AML-193 (cell line): ENCODE data around the gene DOCK9.

Experiments used
- DNase-seq, 2 experiments: peaks; one replicate each; lab custom pipeline; 2025; lab: John Stamatoyannopoulos, UW

Gene DOCK9

DNA sequence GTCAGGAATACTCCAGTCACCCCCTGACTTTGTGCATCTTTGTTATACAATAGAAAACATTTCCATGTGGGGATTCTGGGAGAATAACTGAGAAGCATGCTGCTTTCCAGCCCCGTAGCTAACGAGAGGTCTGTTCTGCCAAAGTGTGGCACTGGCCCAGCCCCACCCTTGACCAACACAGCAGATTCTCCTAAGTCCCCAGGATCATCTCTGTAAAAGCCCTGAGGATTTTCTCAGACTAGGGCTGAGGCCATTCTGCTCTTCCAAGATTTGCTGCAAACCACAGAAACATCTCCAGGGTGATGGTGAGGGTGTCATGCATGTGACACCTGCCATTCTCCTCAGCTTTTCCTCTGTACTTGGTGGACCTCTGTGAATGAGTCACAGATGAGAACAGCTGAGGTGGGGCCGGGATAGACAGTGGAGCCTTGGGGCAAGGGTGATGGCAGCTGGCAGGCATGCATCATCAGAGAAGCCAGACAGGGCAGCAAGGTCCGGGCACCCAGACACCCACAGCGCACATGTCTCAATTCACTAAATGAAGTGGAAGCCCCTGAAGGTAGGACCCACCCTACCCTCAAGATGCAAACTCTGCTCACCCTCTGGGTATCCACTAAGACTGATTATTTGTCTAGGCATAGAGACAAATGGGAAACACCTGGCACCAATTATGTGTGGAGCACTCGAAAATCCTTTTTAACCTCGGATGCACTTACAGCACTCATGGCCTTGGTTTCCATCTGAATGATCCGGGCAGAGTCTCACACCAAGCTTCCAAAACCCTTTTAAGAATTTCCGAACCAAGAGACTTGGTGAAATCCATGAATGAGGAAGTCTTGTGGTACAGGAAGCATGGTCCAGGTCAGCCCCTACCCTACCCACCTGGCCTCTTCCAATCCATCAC, 20.1 kb upstream of the DOCK9 start:
- DNase-seq, result no peak

GRCh38 chr13:98997011-98997730, 19.3 kb upstream of the DOCK9 start:
- no peak for DNase-seq

GRCh38 chr13:98996046-98996445, 18.2 kb upstream of the DOCK9 start:
- DNase-seq, result no peak

- no peak for DNase-seq
Measured at GRCh38 chr13:98994896-98995295, 17.0 kb upstream of the DOCK9 start.

DNA sequence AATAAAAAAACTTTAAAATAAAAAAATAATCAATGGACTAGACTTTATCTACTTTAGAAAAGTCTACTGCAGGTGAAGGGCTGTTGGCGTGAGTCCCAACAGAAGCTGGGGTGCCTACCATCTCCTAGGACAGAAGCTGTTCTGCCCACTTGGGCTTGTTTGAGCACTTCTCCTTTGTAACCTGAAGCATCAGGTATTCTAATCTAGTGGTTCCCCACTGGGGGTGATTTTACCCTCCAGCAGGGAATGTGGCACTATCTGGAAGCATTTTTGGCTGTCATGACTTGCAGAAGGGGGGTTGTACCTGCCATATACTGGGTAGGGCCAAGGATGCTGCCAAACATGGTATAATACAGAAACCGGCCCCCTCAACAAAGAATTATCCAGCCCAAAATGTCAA, 16.2 kb upstream of the DOCK9 start:
- no peak for DNase-seq

DNA sequence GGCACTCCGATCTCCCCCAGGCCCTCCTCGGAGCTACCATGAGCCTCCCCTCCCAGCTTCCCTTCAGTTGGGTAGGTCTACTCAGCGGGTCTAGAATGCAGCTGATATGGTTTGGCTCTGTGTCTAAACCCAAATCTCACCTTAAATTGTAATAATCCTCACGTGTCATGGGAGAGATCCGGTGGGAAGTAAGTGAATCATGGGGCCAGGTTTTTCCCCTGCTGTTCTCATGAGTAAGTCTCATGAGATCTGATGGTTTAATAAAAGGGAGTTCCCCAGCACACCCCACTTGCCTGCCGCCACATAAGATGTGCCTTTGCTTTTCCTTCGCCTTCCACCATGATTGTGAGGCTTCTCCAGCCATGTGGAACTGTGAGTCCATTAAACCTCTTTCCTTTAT, 14.5 kb upstream of the DOCK9 start:
- DNase-seq, result no peak

GRCh38 chr13:98990701-98991100, 12.8 kb upstream of the DOCK9 start:
- DNase-seq, result no peak

DNA sequence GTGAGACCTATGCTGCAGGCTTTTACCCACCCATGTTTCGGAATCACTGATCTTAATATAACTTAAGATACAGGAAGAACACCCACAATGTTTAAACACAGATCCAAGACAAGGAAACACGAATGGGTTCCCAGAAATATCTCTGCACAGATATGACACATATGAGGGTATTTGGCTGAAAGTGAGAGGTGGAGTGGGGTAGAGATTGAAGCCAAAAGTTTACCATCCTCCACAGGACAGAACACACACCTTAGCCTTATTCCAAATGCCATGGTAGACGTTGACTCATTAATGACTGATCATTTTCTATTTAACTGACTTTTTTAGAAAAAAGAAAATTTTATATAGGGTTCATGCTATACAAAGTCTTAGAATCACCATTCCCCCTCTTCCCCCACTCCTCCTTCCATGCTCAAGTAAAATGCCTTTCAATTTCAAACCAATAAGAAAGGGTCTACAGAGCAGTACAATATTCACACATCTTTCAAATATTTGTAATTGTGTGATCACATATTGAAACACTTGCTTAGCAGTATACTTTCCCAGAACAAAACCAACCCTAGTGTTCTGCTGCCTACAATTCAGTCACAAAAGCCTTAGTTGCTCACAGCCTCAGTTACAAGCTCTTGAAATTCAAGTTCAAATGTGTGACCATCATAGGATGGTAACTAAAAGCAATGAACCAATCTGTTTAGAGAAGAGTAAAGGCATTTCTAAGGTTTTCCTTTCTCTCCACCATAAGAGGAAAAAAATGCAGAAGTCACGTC, 11.8 kb upstream of the DOCK9 start:
- DNase-seq, result no peak

DNA sequence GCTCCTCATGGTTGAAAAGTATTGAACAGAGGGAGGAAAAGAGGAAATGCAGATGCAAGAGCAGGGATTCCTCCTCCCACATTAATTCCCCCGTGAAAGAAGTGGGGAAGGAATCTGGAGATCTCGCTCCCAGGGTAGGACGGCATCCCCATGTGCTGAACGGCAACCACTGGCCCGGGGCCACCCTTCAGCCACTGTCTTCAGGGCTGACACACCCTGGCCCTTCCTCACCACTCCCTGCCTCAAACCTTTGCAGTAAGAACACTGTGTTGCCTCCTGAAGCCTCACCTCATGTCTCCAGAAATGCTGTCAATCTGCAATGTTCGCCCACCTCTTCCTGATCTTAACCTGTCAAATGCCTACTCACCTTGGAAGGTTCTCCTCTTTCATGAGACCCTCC, 10.9 kb upstream of the DOCK9 start:
- DNase-seq, result no peak

DNA sequence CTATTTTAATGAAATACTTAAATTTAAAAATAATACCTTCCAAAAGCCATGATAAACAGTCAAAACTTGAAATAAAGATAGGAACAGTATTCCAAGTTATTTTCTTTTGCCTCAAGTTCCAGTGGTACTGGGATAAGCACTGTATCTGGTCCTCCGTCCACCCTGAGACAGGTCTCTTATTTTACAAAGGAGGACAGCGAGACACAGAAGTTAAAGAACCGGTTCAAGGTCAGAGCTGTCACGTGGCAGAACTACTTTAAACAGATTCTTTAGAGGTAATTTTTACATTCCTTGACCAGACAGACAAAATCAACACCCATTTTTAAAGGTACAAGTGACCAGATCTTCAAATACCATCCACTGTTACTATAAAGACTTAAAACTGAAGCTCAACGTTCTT, 10.4 kb upstream of the DOCK9 start:
- no peak for DNase-seq

DNA sequence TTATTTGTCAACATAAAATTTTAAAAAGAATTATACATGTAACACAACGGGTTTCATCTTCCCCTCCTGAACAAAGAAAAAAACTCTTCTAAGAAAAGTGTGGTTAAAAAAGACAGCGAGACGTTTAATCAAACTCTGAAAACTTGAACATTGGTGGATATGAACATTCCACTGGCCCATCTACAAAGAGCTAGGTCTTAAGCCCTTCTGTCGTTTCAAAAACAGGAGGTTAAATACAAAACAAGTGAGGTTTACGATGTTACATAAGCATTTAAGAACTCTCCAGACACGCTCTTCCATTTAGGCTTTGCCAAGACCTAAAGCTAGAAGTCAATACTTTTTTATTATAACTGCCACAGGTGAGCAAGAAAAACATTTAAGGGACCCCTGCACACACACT, 9.4 kb upstream of the DOCK9 start:
- no peak for DNase-seq

- no peak for DNase-seq
Measured at GRCh38 chr13:98986226-98986846, 8.5 kb upstream of the DOCK9 start.

GRCh38 chr13:98985591-98985990, 7.7 kb upstream of the DOCK9 start:
- DNase-seq, result no peak

- DNase-seq, result no peak
Measured at GRCh38 chr13:98984983-98985382, 7.1 kb upstream of the DOCK9 start.

DNA sequence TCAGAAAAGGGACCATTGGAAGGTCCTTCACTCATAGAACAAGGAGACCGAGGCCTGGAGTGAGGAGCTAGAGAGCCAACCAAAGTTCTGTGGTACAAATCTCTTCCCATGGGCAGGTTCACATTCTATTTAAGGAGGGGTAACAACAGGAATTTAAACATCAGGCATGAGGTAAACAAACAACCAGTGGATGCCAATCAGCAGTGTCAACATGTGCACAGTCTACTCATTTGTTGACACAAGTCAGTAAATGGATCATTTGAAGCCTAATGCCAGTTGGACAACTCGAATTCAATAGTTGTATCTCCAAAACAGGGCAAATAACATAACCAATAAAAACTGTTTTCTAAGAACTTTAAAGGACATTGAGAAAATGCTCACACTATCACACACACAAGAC, 6.3 kb upstream of the DOCK9 start:
- no peak for DNase-seq

GRCh38 chr13:98983182-98983581, 5.3 kb upstream of the DOCK9 start:
- DNase-seq, result no peak

DNA sequence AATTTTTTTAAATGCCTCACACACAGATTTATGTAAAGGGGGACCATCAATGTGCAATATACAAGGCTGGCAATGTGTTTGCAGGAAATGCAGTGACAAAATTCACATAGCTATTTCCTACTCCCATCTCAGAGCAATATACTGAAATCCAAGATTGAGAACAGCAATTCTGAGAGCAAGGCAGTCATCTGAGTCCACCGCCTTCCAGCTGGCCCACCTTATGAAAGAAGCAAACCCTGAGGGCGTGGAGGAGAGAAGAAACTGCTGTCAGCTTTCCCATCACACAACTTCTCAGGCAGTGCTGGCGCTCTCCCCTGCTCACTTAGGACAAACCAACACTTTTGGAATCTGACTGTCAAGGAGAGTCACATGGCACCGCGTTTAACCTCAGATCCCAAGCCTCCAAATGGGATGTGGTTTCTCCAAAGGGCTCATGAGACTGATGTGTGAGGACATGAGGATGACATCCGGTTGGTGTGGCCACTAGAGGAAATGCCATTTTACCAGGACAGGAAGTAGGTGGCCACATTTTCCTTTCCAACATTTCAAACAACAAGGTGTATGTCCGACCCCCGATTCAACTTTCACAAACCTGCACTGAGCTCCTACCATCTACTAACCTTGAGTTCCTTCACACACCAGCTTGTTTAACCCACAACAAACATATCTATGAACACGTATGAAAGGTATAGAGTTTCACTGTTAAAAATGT, 3.7 kb upstream of the DOCK9 start:
- DNase-seq, result no peak

DNA sequence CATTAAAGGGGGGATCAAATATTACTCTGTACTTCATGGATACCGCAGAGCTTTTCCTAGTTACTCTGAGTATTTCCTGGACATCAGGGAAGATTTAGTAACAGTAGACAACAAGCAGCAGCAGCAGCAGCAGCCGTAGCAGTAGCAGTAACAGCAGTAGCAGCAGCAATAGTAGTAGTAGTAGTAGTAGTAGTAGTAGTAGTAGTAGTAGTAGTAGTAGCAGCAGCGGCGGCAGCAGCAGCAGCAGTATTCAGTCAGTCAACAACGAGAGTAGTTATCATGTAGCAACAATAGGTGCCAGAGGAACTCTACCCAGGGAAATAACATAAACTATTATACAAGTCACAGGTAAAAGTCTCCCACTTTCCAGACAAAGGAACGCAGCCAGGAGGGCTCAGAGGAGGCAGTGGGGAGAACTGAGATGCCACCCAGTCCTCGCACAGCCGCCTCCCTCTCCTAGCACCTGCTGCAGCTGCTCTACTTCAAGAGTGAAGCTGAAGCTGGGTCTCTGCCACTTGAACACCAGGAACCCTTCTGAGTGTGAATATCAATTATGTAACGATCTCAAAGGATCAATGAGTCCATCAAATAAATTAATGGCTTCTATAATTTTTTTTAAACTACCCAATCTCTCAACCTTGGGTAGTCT, 1.3 kb upstream of the DOCK9 start:
- DNase-seq, result no peak

DNA sequence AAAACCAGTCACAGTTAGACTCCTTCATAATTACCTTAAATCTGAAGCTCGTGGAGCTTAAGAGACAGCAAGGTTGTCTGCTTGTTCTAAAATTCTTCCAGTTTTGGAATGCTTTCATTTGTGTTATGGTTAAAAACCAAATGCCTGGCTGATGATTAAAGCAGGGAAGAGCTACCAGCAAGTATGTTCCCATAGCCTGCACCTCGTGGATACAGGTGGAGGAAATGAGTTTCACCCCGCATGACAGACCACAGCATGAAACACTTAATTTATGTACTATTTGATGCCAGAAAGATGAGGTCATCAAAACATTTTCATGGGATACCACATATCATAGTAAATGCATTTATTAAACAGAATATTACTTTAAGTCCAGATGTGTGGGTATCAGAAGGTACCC, 416 bp upstream of the DOCK9 start:
- no peak for DNase-seq

DNA sequence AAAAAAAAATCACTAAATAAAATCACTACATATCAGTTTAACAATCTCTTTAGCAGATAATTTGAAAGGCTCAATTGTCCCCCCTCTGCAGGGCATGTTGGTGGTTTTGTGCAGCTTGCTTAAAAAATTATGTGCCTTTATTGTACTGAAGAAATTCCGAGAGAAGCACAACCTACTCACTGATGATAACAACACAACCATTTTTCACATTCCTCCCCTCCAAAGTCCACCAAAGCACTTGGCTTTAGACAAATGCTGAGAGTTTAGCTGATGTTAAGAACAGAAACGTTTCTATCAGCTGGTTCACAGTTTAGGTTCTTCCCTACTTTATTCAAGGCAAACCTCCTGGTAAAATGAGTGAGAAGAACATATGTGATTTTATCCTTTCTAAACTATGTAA, 923 bp downstream of the DOCK9 start:
- no peak for DNase-seq

GRCh38 chr13:98976338-98976737, 1.5 kb downstream of the DOCK9 start:
- DNase-seq, result peak in 1 of 2 experiments; percentile 19
